Measurements from ENCODE around the gene RNASE1. TPM values are rescaled to one million over a fixed set of nuclear protein-coding genes. Genes with fewer than 3 reads are reported as not detected.

The RNASE1 gene
- total and polyA plus RNA-seq, 2 experiments from 2014 or later = 0.56 to 1.7 TPM

DNA sequence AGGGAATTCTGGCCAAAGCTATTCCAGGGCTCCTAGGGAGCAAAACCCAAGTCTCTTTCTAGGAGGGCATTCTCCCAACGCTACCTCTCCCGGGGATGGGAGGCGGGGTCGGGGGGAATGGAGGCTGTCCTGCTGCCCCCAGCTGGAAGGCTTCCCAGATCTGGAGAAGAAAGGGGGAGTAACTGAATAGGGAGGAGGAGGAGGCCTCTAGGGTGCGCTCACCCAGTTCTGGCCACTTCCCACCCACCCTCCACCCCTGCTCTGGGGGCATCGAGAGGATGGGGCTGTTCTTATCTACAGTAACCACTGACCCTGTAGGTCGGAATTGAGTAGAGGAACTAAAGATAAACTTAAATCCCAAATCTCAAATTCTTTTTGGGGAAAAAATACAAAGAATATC, 579 bp upstream of the RNASE1 start:
- Mint-ChIP-seq H3K9me3 (no peaks in the 10 kb centered on the region), H3K36me3 (ENCODE audit: low read depth) (no peaks in the 10 kb centered on the region; the same call in 2 of the 3 replicates), H3K4me3 (no peak overlapping the region), H3K4me1 (peaks cover 49% of the 10 kb centered on the region), H3K27ac (no peak overlapping the region), H3K27me3 (ENCODE audit: insufficient read depth, low read depth, poor library complexity) (no peaks in the 10 kb centered on the region)
- TF ChIP-seq, protein P1, sequence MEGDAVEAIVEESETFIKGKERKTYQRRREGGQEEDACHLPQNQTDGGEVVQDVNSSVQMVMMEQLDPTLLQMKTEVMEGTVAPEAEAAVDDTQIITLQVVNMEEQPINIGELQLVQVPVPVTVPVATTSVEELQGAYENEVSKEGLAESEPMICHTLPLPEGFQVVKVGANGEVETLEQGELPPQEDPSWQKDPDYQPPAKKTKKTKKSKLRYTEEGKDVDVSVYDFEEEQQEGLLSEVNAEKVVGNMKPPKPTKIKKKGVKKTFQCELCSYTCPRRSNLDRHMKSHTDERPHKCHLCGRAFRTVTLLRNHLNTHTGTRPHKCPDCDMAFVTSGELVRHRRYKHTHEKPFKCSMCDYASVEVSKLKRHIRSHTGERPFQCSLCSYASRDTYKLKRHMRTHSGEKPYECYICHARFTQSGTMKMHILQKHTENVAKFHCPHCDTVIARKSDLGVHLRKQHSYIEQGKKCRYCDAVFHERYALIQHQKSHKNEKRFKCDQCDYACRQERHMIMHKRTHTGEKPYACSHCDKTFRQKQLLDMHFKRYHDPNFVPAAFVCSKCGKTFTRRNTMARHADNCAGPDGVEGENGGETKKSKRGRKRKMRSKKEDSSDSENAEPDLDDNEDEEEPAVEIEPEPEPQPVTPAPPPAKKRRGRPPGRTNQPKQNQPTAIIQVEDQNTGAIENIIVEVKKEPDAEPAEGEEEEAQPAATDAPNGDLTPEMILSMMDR (conservative IDR thresholded peaks at IDR 0.05; ENCODE audit: low read depth in 2 of 2) = no peak; a peak in 1 of 4 replicates
- TF ChIP-seq, protein P2, sequence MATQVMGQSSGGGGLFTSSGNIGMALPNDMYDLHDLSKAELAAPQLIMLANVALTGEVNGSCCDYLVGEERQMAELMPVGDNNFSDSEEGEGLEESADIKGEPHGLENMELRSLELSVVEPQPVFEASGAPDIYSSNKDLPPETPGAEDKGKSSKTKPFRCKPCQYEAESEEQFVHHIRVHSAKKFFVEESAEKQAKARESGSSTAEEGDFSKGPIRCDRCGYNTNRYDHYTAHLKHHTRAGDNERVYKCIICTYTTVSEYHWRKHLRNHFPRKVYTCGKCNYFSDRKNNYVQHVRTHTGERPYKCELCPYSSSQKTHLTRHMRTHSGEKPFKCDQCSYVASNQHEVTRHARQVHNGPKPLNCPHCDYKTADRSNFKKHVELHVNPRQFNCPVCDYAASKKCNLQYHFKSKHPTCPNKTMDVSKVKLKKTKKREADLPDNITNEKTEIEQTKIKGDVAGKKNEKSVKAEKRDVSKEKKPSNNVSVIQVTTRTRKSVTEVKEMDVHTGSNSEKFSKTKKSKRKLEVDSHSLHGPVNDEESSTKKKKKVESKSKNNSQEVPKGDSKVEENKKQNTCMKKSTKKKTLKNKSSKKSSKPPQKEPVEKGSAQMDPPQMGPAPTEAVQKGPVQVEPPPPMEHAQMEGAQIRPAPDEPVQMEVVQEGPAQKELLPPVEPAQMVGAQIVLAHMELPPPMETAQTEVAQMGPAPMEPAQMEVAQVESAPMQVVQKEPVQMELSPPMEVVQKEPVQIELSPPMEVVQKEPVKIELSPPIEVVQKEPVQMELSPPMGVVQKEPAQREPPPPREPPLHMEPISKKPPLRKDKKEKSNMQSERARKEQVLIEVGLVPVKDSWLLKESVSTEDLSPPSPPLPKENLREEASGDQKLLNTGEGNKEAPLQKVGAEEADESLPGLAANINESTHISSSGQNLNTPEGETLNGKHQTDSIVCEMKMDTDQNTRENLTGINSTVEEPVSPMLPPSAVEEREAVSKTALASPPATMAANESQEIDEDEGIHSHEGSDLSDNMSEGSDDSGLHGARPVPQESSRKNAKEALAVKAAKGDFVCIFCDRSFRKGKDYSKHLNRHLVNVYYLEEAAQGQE (IDR thresholded peaks at IDR 0.05; ENCODE audit: unreplicated experiment) = no peak
- TF ChIP-seq ZNF114 (CRISPR knock-in tag; IDR thresholded peaks at IDR 0.05) (no peak), EZH2phosphoT487 (IDR thresholded peaks at IDR 0.05; ENCODE audit: unreplicated experiment) (no peak), NANOG (IDR thresholded peaks at IDR 0.05; ENCODE audit: borderline replicate concordance) (no peak), STAT1 (IDR thresholded peaks at IDR 0.05; ENCODE audit: unreplicated experiment) (no peak), POLR2AphosphoS5 (IDR thresholded peaks at IDR 0.05; ENCODE audit: low read depth) (no peak), ZNF331 (CRISPR knock-in tag; IDR thresholded peaks at IDR 0.05; ENCODE audit: low read depth) (no peak), JUNB (IDR thresholded peaks at IDR 0.05; ENCODE audit: unreplicated experiment) (no peak), CREB1 (CRISPR knock-in tag; IDR thresholded peaks at IDR 0.05; ENCODE audit: low read depth) (no peak)
- TF ChIP-seq, protein P3, sequence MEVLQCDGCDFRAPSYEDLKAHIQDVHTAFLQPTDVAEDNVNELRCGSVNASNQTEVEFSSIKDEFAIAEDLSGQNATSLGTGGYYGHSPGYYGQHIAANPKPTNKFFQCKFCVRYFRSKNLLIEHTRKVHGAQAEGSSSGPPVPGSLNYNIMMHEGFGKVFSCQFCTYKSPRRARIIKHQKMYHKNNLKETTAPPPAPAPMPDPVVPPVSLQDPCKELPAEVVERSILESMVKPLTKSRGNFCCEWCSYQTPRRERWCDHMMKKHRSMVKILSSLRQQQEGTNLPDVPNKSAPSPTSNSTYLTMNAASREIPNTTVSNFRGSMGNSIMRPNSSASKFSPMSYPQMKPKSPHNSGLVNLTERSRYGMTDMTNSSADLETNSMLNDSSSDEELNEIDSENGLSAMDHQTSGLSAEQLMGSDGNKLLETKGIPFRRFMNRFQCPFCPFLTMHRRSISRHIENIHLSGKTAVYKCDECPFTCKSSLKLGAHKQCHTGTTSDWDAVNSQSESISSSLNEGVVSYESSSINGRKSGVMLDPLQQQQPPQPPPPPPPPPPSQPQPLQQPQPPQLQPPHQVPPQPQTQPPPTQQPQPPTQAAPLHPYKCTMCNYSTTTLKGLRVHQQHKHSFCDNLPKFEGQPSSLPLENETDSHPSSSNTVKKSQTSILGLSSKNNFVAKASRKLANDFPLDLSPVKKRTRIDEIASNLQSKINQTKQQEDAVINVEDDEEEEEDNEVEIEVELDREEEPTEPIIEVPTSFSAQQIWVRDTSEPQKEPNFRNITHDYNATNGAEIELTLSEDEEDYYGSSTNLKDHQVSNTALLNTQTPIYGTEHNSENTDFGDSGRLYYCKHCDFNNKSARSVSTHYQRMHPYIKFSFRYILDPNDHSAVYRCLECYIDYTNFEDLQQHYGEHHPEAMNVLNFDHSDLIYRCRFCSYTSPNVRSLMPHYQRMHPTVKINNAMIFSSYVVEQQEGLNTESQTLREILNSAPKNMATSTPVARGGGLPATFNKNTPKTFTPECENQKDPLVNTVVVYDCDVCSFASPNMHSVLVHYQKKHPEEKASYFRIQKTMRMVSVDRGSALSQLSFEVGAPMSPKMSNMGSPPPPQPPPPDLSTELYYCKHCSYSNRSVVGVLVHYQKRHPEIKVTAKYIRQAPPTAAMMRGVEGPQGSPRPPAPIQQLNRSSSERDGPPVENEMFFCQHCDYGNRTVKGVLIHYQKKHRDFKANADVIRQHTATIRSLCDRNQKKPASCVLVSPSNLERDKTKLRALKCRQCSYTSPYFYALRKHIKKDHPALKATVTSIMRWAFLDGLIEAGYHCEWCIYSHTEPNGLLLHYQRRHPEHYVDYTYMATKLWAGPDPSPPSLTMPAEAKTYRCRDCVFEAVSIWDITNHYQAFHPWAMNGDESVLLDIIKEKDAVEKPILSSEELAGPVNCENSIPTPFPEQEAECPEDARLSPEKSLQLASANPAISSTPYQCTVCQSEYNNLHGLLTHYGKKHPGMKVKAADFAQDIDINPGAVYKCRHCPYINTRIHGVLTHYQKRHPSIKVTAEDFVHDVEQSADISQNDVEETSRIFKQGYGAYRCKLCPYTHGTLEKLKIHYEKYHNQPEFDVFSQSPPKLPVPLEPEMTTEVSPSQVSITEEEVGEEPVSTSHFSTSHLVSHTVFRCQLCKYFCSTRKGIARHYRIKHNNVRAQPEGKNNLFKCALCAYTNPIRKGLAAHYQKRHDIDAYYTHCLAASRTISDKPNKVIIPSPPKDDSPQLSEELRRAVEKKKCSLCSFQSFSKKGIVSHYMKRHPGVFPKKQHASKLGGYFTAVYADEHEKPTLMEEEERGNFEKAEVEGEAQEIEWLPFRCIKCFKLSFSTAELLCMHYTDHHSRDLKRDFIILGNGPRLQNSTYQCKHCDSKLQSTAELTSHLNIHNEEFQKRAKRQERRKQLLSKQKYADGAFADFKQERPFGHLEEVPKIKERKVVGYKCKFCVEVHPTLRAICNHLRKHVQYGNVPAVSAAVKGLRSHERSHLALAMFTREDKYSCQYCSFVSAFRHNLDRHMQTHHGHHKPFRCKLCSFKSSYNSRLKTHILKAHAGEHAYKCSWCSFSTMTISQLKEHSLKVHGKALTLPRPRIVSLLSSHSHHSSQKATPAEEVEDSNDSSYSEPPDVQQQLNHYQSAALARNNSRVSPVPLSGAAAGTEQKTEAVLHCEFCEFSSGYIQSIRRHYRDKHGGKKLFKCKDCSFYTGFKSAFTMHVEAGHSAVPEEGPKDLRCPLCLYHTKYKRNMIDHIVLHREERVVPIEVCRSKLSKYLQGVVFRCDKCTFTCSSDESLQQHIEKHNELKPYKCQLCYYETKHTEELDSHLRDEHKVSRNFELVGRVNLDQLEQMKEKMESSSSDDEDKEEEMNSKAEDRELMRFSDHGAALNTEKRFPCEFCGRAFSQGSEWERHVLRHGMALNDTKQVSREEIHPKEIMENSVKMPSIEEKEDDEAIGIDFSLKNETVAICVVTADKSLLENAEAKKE (CRISPR knock-in tag; IDR thresholded peaks at IDR 0.05) = no peak
- TF ChIP-seq, protein P4, sequence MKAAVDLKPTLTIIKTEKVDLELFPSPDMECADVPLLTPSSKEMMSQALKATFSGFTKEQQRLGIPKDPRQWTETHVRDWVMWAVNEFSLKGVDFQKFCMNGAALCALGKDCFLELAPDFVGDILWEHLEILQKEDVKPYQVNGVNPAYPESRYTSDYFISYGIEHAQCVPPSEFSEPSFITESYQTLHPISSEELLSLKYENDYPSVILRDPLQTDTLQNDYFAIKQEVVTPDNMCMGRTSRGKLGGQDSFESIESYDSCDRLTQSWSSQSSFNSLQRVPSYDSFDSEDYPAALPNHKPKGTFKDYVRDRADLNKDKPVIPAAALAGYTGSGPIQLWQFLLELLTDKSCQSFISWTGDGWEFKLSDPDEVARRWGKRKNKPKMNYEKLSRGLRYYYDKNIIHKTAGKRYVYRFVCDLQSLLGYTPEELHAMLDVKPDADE (IDR thresholded peaks at IDR 0.05) = no peak
- Histone ChIP-seq H4K20me1 (replicated peaks; ENCODE audit: insufficient read depth) (no peaks in the 10 kb centered on the region), H3K36me3 (ENCODE audit: insufficient read depth) (no peaks in the 10 kb centered on the region), H2AFZ (peak overlapping the region; percentile 74), H3K27me3 (ENCODE audit: insufficient read depth) (no peaks in the 10 kb centered on the region), H3K79me2 (replicated peaks; ENCODE audit: insufficient read depth) (no peaks in the 10 kb centered on the region), H3K9me2 (ENCODE audit: insufficient read depth) (peaks cover 12% of the 10 kb centered on the region), H3K27ac (ENCODE audit: low read depth) (no peak overlapping the region), H3K4me2 (no peak overlapping the region), H3K4me3 (no peak overlapping the region), H3F3A (replicated peaks; ENCODE audit: low read depth) (no peaks in the 10 kb centered on the region), H3K4me1 (ENCODE audit: insufficient read depth) (peaks cover 29% of the 10 kb centered on the region)
- ATAC-seq = peak; percentile 31
- DNase-seq (ENCODE audit: low spot score) = no peak
